ENCODE data around the gene SPATA20.

The SPATA20 gene

DNA sequence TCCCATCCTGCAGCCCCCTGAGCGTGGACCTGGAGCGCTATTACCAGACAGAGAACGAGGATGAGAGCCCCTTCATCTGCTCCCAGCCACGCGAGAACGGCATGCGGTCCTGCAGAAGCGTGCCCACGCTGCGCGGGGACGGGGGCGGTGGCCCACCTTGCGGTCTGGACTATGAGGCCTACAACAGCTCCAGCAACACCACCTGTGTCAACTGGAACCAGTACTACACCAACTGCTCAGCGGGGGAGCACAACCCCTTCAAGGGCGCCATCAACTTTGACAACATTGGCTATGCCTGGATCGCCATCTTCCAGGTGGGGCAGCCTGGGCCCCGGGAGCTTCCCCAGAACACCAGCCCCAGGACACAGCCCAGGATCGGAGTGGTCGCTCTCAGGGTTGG is 25.6 kb downstream of the SPATA20 start:
- intact Hi-C loops (cut with DNase I), result no loop called here
- no peak for DNase-seq

DNA sequence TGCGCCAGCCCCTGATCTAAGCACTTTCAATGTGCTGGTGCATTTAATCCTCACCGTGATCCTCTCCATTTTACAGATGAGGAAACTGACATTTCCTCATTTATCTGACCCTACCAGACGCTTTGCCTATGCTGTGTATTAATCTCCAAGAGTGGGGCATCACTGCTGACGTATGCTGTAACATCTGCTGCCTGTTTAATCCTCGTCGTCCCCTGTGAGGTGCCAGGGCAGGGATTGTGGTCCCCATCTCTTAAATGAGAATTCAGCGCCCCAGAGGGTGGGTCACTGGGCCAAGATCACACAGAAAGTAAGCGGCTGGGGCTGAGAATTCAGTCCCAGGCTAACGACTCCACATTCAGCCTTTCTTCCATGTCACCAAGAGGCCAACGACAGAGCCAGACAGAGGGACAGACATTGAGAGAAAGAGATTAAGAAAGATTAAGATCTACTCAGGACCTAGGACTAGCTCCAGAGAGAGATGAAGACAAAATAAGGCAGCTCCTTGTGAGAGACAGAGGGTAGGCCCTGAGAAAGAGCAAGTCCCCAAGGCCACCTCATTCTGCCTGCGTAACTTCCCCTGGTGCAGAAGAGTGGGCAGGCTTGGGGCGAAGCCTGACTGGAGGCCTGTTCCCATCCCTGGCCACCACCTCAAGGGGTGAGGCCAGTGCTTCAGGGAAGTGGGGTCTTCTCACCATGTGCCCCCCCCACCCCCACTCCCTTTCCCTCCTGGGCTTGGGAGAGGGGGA is 27.1 kb downstream of the SPATA20 start:
- peak in 1 of 10 donors; percentile 82 for DNase-seq
- intact Hi-C loops (cut with DNase I), result no loop called here

- no peak for DNase-seq
- intact Hi-C loops (cut with DNase I), result no loop called here
Observed at GRCh38 chr17:50575581-50576210, 28.7 kb downstream of the SPATA20 start.

- intact Hi-C loops (cut with DNase I), result no loop called here
- DNase-seq, result peak in 6 of 10 donors; percentile 24 to 90 (median 51)
Observed at GRCh38 chr17:50576864-50577263, 29.9 kb downstream of the SPATA20 start.

DNA sequence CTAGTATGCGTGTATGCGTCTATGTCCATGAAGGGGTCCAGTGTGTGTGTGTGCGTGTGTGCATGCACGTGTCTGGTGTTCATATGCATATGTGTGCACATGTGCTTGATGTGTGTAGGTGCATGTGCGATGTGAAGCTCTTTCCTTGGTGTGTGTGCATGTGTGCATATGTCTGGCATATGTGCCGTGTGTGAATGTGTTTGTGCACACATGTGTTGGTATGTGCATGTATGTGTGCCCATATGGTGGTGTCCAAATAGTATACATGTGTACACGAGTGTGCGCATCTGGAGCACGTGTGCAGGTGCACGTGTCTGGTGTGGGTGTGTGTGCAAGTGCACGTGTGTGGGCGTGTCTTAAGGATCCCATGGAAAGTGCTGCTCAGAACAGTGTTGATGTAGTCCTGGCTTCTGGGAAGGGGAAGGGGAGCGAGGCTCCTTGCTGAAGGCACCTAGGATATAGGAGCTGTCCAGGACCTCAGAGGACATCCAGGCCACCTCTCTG is 30.5 kb downstream of the SPATA20 start:
- intact Hi-C loops (cut with DNase I), result no loop called here
- no peak for DNase-seq

GRCh38 chr17:50578173-50578572 is 31.2 kb downstream of the SPATA20 start:
- no peak for DNase-seq
- intact Hi-C loops (cut with DNase I), result no loop called here

DNA sequence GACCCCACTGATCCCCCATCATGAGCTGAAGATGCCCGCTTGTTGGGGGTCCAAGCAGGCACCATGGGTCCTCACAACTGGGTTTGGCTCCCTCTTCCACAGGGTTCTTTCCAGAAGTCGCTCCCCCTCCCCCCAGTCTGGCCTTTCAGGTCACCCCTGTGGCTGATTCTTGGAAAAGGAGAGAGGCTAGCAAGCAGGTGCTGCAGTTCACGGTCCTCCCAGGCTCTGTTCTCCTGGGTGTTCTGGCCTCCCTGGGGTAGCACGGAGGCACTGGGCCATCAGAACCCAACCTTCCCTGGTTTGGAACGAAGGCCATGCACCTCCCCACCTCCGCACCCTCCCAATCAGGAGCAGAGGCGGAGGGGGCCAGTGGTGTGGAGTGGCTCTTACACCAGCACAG is 32.4 kb downstream of the SPATA20 start:
- intact Hi-C loops (cut with DNase I), result no loop called here
- DNase-seq, result no peak

DNA sequence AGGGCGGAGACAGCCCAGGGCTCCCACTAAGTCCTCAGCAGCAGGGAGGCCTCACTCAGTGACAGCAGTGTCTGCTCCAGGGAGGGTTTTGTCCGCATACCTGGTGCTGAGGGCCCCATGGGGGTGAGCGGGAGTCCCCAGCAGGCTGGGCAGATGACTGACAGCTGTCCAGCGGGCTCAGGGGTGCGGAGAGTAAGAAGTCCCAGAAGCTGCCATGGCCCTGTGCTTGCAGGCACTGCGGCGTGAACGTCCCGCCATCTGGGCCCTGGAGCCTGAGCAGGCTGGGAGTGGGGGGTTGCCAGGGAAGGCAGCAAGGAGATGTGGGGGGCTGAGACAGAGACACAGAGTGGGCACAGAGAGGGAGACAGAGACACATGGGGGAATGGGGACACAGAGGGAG is 33.7 kb downstream of the SPATA20 start:
- intact Hi-C loops (cut with DNase I), result no loop called here
- no peak for DNase-seq

GRCh38 chr17:50581316-50581715 is 34.3 kb downstream of the SPATA20 start:
- DNase-seq, result no peak
- intact Hi-C loops (cut with DNase I), result no loop called here

- DNase-seq, result no peak
- intact Hi-C loops (cut with DNase I), result no loop called here
Observed at GRCh38 chr17:50582741-50583140, 35.8 kb downstream of the SPATA20 start.

DNA sequence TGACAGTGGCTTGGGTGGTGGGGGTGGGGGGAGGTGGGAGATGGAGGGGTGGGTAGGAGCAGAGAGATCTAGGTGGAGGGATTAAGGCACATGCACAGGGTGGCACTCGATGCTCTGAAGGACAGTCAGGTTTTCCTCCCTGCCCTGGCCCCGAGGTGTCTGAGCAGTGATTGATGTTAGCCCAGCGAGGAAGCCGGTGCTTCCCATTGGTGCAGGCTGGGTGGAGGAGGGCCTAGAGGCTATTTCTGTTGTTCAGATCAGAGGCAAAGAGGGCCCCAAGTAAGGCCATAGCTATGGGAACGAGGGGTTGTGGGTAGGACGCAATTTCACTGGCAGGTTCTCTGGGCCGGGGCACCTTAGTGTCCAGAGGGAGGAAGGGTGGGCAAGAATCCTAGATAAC is 36.7 kb downstream of the SPATA20 start:
- DNase-seq, result no peak
- intact Hi-C loops (cut with DNase I), result no loop called here

GRCh38 chr17:50584116-50584515 is 37.1 kb downstream of the SPATA20 start:
- intact Hi-C loops (cut with DNase I), result no loop called here
- no peak for DNase-seq

DNA sequence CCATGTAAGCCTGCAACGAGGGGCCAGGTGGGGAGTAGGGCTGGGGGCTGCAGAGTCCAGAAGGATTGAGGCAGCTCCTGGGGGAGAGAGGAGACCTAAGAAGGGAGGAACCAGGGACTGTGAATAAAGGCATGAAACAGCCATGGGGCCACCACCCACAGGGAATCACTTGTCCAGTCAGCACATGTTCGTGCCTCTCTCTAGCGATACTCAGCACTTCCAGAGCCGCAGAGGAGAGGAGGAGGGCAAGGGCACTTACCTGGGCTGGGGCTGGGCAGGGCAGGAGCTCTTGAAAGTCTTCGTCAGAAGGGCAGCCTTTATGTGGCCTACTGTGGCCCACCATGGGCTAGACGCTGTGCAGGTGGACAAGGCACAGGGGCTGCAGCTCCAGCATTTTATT is 37.8 kb downstream of the SPATA20 start:
- intact Hi-C loops (cut with DNase I), result no loop called here
- DNase-seq, result no peak

GRCh38 chr17:50585346-50585745 is 38.4 kb downstream of the SPATA20 start:
- intact Hi-C loops (cut with DNase I), result no loop called here
- DNase-seq, result no peak

- no peak for DNase-seq
- intact Hi-C loops (cut with DNase I), result no loop called here
Observed at GRCh38 chr17:50585891-50586290, 38.9 kb downstream of the SPATA20 start.

- intact Hi-C loops (cut with DNase I), result no loop called here
Observed at GRCh38 chr17:50586421-50587247, 39.7 kb downstream of the SPATA20 start.

GRCh38 chr17:50587571-50587970 is 40.6 kb downstream of the SPATA20 start:
- intact Hi-C loops (cut with DNase I), result no loop called here
- no peak for DNase-seq

More at GRCh38 chr17:50586421-50587247, 39.7 kb downstream of the SPATA20 start:
- DNase-seq, result no peak

- intact Hi-C loops (cut with DNase I), result no loop called here
- no peak for DNase-seq
Observed at GRCh38 chr17:50588391-50589049, 41.5 kb downstream of the SPATA20 start.

DNA sequence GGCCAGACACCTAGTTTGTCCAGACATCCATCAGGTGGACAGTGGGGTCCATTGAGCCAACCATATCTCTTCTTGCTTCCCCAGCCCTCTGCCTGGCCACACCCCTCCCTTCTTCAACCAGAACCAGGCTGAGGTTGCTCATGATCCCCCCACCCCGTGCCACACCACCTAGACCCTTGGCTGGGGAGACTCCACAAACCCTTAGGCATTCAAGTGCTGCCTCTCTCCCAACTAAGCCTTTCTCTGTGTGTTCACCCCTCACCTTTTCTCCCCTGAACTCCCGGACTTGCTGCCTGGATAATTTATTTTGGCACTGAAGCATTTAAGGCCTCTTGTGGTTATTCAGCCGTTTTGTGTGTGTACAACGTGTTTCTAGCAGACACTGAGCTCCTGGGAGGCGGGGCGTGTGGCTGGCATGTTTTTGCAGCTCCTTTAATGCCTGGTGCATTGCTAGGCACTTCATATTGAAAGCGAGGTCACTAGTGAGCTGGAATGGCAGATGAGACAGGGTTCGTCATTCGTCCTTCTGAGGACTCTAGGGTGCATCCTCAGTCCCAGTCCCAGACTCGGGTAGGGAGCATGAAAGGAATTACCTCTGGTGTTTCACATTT is 42.2 kb downstream of the SPATA20 start:
- DNase-seq, result no peak
- intact Hi-C loops (cut with DNase I), result no loop called here

Measured in posterior cingulate gyrus (tissue), 11 donors.